HEK293 (cell line): ENCODE measurements around the gene METTL26.
A peak's percentile ranks its signal among the peaks of the same experiment; 100 is the strongest.

Experiments used
- ATF2 ChIP-seq: fragments of 450-650 bp; formaldehyde crosslinking; IDR thresholded peaks from 2 replicates; pipeline ENCODE4 v1.5.1; 2016; ENCODE audit warnings: missing biosample characterization, missing genetic modification characterization, low read depth
- BCL11B ChIP-seq: fragments of 450-650 bp; formaldehyde crosslinking; IDR thresholded peaks from 2 replicates; pipeline ENCODE4 v1.5.1; 2016; ENCODE audit warnings: low read depth, missing biosample characterization, missing genetic modification characterization
- FEZF1 ChIP-seq: fragments of 450-650 bp; formaldehyde crosslinking; IDR thresholded peaks from 2 replicates; pipeline ENCODE4 v1.5.1; 2016; ENCODE audit warnings: missing biosample characterization, missing genetic modification characterization
- MEIS1 ChIP-seq: sonication (generic); formaldehyde crosslinking; IDR thresholded peaks from 2 replicates; pipeline ENCODE4 v1.8.1; 2022; ENCODE audit warnings: missing genetic modification reagents, mild to moderate bottlenecking, borderline replicate concordance
- REPIN1 ChIP-seq: fragments of 450-650 bp; formaldehyde crosslinking; IDR thresholded peaks from 2 replicates; pipeline ENCODE4 v1.5.1; 2017; ENCODE audit warnings: missing biosample characterization, missing genetic modification characterization, low read depth
- TSHZ1 ChIP-seq: fragments of 450-650 bp; formaldehyde crosslinking; IDR thresholded peaks from 2 replicates; pipeline ENCODE4 v1.5.1; 2016; ENCODE audit warnings: missing biosample characterization, missing genetic modification characterization, borderline replicate concordance
- ZBTB10 ChIP-seq: fragments of 450-650 bp; formaldehyde crosslinking; IDR thresholded peaks from 2 replicates; pipeline ENCODE4 v1.5.1; 2016; ENCODE audit warnings: missing biosample characterization, missing genetic modification characterization
- ZFP3 ChIP-seq: fragments of 450-650 bp; formaldehyde crosslinking; IDR thresholded peaks from 2 replicates; pipeline ENCODE4 v1.5.1; 2016; ENCODE audit warnings: low read depth, missing biosample characterization, missing genetic modification characterization
- ZNF10 ChIP-seq: fragments of 450-650 bp; formaldehyde crosslinking; IDR thresholded peaks from 2 replicates; pipeline ENCODE4 v1.5.1; 2017; ENCODE audit warnings: missing biosample characterization, missing genetic modification characterization
- ZNF155 ChIP-seq: fragments of 450-650 bp; formaldehyde crosslinking; IDR thresholded peaks from 2 replicates; pipeline ENCODE4 v1.5.1; 2016; ENCODE audit warnings: missing biosample characterization, missing genetic modification characterization
- ZNF24 ChIP-seq: fragments of 450-650 bp; formaldehyde crosslinking; IDR thresholded peaks from 2 replicates; pipeline ENCODE4 v1.5.1; 2016; ENCODE audit warnings: missing biosample characterization, missing genetic modification characterization
- ZNF266 ChIP-seq: fragments of 450-650 bp; formaldehyde crosslinking; IDR thresholded peaks from 2 replicates; pipeline ENCODE4 v1.5.1; 2016; ENCODE audit warnings: missing biosample characterization, missing genetic modification characterization, low read depth
- ZNF292 ChIP-seq: fragments of 450-650 bp; formaldehyde crosslinking; IDR thresholded peaks from 2 replicates; pipeline ENCODE4 v1.5.1; 2016; ENCODE audit warnings: low read depth, missing biosample characterization, missing genetic modification characterization, borderline replicate concordance
- ZNF37A ChIP-seq: fragments of 450-650 bp; IDR thresholded peaks from 2 replicates; pipeline ENCODE4 v1.5.1; 2018; ENCODE audit warnings: missing biosample characterization, missing genetic modification characterization
- ZNF501 ChIP-seq: fragments of 450-650 bp; formaldehyde crosslinking; IDR thresholded peaks from 2 replicates; pipeline ENCODE4 v1.5.1; 2016; ENCODE audit warnings: missing biosample characterization, missing genetic modification characterization
- ZNF530 ChIP-seq: fragments of 450-650 bp; formaldehyde crosslinking; IDR thresholded peaks from 2 replicates; pipeline ENCODE4 v1.5.1; 2016; ENCODE audit warnings: low read depth, missing biosample characterization, missing genetic modification characterization
- ZNF558 ChIP-seq: fragments of 450-650 bp; formaldehyde crosslinking; IDR thresholded peaks from 2 replicates; pipeline ENCODE4 v1.5.1; 2016; ENCODE audit warnings: missing biosample characterization, missing genetic modification characterization
- ZNF600 ChIP-seq: fragments of 450-650 bp; formaldehyde crosslinking; IDR thresholded peaks from 2 replicates; pipeline ENCODE4 v1.5.1; 2016; ENCODE audit warnings: missing biosample characterization, missing genetic modification characterization
- ZNF610 ChIP-seq: fragments of 450-650 bp; formaldehyde crosslinking; IDR thresholded peaks from 2 replicates; pipeline ENCODE4 v1.5.1; 2016; ENCODE audit warnings: missing biosample characterization, missing genetic modification characterization, borderline replicate concordance
- ZNF701 ChIP-seq: fragments of 450-650 bp; formaldehyde crosslinking; IDR thresholded peaks from 2 replicates; pipeline ENCODE4 v1.5.1; 2016; ENCODE audit warnings: missing biosample characterization, missing genetic modification characterization
- ZNF747 ChIP-seq: fragments of 450-650 bp; formaldehyde crosslinking; IDR thresholded peaks from 2 replicates; pipeline ENCODE4 v1.5.1; 2016; ENCODE audit warnings: missing biosample characterization, missing genetic modification characterization
- ZSCAN16 ChIP-seq: fragments of 450-650 bp; formaldehyde crosslinking; IDR thresholded peaks from 2 replicates; pipeline ENCODE4 v1.5.1; 2016; ENCODE audit warnings: missing biosample characterization, missing genetic modification characterization
- TF ChIP-seq, protein P1 (sequence below): fragments of 450-650 bp; formaldehyde crosslinking; IDR thresholded peaks from 2 replicates; pipeline ENCODE4 v1.5.1; 2016; ENCODE audit warnings: missing biosample characterization, missing genetic modification characterization
- TF ChIP-seq, protein P2 (sequence below): fragments of 450-650 bp; formaldehyde crosslinking; IDR thresholded peaks from 2 replicates; pipeline ENCODE4 v1.5.1; 2016; ENCODE audit warnings: missing biosample characterization, missing genetic modification characterization
- TF ChIP-seq, protein P3 (sequence below): fragments of 450-650 bp; formaldehyde crosslinking; IDR thresholded peaks from 2 replicates; pipeline ENCODE4 v1.5.1; 2017; ENCODE audit warnings: missing biosample characterization, missing genetic modification characterization

METTL26 gene

DNA sequence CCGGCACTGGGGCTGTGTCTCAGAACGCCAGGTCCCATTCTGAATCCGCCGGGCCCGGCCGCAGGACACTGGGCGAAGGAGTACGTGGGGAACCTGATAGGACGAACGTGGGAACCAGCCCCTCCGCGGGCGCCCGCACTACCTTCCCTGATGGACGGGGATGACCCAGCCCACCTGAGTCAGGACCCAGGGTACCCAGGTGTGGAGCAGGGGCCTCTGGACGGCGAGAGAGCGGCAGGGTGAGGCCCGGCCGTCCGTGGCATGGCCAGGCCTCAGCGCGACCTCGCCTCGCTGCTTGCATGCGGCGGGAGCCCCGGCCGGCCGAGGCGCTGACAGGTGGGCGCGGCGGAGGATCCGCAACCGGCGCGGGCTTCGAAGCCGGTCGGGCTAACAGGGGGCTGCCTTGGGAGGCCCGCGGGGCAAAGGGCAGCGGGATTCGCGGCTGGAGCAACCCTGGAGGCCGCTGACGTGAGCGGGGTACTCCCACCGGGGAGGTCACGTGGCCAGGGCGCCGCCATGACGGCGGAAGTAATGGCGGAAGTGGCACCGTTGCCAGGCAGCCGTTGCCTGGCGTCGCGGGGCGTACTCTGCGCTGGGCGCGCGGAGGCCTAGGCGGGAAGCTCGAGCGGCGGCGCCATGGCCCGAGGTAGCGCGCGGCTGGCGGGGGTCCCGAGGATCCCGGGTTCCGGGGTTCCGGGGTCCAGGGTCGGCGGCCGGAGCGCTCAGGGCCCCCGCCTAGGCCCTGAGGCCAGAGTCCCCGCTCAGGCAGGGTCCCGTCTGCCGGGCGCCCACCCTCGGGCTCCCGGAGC is 12.9 kb upstream of the METTL26 start, which contains the start of gene WDR90 (continued):
- TF ChIP-seq ZNF24: no peak
- TF ChIP-seq ZFP3 (tag by site-specific recombination): no peak
- TF ChIP-seq MEIS1 (CRISPR knock-in tag): no peak
- TF ChIP-seq ZNF266 (tag by site-specific recombination): no peak
- TF ChIP-seq ZSCAN16: no peak
- TF ChIP-seq REPIN1 (tag by site-specific recombination): 0 out of 2 replicates have a peak, but pooled peaks have one; percentile 62
- TF ChIP-seq, protein P1, sequence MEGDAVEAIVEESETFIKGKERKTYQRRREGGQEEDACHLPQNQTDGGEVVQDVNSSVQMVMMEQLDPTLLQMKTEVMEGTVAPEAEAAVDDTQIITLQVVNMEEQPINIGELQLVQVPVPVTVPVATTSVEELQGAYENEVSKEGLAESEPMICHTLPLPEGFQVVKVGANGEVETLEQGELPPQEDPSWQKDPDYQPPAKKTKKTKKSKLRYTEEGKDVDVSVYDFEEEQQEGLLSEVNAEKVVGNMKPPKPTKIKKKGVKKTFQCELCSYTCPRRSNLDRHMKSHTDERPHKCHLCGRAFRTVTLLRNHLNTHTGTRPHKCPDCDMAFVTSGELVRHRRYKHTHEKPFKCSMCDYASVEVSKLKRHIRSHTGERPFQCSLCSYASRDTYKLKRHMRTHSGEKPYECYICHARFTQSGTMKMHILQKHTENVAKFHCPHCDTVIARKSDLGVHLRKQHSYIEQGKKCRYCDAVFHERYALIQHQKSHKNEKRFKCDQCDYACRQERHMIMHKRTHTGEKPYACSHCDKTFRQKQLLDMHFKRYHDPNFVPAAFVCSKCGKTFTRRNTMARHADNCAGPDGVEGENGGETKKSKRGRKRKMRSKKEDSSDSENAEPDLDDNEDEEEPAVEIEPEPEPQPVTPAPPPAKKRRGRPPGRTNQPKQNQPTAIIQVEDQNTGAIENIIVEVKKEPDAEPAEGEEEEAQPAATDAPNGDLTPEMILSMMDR (tag by site-specific recombination): no peak
- TF ChIP-seq ZNF600 (tag by site-specific recombination): peak; percentile 67
- TF ChIP-seq ZNF37A (tag by site-specific recombination): no peak
- TF ChIP-seq ZNF155 (tag by site-specific recombination): no peak
- TF ChIP-seq ZNF701 (tag by site-specific recombination): no peak
- 0 out of 2 replicates have a peak, but pooled peaks have one; percentile 28 for TF ChIP-seq ZNF501 (tag by site-specific recombination)
- TF ChIP-seq, protein P2, sequence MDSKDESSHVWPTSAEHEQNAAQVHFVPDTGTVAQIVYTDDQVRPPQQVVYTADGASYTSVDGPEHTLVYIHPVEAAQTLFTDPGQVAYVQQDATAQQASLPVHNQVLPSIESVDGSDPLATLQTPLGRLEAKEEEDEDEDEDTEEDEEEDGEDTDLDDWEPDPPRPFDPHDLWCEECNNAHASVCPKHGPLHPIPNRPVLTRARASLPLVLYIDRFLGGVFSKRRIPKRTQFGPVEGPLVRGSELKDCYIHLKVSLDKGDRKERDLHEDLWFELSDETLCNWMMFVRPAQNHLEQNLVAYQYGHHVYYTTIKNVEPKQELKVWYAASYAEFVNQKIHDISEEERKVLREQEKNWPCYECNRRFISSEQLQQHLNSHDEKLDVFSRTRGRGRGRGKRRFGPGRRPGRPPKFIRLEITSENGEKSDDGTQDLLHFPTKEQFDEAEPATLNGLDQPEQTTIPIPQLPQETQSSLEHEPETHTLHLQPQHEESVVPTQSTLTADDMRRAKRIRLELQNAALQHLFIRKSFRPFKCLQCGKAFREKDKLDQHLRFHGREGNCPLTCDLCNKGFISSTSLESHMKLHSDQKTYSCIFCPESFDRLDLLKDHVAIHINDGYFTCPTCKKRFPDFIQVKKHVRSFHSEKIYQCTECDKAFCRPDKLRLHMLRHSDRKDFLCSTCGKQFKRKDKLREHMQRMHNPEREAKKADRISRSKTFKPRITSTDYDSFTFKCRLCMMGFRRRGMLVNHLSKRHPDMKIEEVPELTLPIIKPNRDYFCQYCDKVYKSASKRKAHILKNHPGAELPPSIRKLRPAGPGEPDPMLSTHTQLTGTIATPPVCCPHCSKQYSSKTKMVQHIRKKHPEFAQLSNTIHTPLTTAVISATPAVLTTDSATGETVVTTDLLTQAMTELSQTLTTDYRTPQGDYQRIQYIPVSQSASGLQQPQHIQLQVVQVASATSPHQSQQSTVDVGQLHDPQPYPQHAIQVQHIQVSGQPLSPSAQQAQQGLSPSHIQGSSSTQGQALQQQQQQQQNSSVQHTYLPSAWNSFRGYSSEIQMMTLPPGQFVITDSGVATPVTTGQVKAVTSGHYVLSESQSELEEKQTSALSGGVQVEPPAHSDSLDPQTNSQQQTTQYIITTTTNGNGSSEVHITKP (tag by site-specific recombination): no peak
- TF ChIP-seq ZNF10: peak; percentile 35; the same call in 1 of the 2 replicates
- TF ChIP-seq ZNF530 (tag by site-specific recombination): no peak
- 0 out of 2 replicates have a peak, but pooled peaks have one; percentile 37 for TF ChIP-seq ZBTB10 (tag by site-specific recombination)
- TF ChIP-seq ATF2: peak; percentile 28; the same call in 1 of the 2 replicates
- TF ChIP-seq ZNF747 (tag by site-specific recombination): no peak
- TF ChIP-seq BCL11B (tag by site-specific recombination): peak; percentile 77
- peak; percentile 10; the same call in 1 of the 2 replicates for TF ChIP-seq TSHZ1 (tag by site-specific recombination)
- TF ChIP-seq FEZF1 (tag by site-specific recombination): no peak
- no peak for TF ChIP-seq ZNF558
- TF ChIP-seq, protein P3, sequence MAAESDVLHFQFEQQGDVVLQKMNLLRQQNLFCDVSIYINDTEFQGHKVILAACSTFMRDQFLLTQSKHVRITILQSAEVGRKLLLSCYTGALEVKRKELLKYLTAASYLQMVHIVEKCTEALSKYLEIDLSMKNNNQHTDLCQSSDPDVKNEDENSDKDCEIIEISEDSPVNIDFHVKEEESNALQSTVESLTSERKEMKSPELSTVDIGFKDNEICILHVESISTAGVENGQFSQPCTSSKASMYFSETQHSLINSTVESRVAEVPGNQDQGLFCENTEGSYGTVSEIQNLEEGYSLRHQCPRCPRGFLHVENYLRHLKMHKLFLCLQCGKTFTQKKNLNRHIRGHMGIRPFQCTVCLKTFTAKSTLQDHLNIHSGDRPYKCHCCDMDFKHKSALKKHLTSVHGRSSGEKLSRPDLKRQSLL (tag by site-specific recombination): no peak
- TF ChIP-seq ZNF292 (tag by site-specific recombination): no peak
- peak; percentile 66; the same call in 1 of the 2 replicates for TF ChIP-seq ZNF610 (tag by site-specific recombination)
